IPS DF 4.7 (cell line): ENCODE measurements around the gene TBC1D2B.

Experiments used
- DNase-seq: peaks from one replicate; pipeline ENCODE4 v3.0.0-alpha.2; 2013; ENCODE audit warnings: low spot score; ENCODE audit errors: extremely low read depth

TBC1D2B gene

GRCh38 chr15:78034495-78035191 lies 42.9 kb downstream of the TBC1D2B start:
- no peak for DNase-seq

- no peak for DNase-seq
These were observed 43.6 kb downstream of the TBC1D2B start for GRCh38 chr15:78033864-78034263.

DNA sequence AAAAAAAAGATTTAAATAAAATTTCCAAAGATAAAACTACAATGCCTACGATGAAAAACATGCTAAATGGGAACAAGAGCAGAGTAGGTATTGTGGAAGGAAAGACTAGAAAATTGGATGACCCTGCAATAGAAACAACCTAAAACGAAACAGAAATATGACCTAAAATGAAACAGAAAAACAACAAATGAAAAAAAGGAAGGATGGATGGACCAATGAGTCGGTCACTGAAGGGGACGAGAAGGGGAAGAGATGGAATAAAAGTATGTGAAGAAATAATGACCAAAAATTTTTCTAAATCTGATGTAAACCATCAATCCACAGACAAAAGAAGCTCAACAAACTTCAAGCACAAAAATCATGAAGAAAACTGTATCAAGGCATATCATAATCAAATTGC lies 44.8 kb downstream of the TBC1D2B start:
- DNase-seq, result no peak

DNA sequence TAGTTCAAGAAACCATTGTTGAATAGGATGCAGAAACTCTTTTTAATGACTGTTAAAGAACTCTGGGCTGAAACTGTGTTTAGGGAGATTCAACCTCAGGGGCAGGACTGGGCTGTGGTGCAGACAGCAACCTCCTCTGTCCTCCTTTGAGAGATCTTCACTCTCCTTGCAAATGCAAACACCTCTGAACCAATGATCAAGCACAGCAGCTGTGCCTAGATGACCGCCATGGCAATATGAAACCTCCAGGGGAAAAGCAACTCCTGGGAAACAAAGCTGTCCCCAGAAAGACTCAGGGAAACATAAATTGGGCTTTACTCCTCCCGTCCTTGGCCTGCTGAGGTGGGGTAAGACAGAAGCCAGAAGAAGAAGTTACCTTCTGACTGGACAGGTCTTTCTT lies 52.6 kb downstream of the TBC1D2B start:
- no peak for DNase-seq

DNA sequence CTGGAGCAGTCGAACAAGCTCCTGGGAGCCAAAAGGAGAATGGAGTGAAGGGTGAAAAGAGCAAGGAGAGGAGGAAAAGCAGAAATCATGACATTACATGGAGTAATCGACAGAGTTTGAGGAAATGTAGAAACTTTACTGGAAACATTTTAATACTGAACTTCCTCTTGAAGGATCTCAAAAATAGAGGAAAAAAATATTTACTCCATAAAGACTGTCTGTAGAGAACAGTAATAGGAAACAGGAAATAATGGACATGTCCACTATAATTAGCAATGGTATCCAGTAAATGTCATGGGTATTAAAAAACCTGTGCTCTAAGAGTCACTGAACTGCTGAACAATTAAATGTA lies 53.0 kb downstream of the TBC1D2B start:
- no peak for DNase-seq

DNA sequence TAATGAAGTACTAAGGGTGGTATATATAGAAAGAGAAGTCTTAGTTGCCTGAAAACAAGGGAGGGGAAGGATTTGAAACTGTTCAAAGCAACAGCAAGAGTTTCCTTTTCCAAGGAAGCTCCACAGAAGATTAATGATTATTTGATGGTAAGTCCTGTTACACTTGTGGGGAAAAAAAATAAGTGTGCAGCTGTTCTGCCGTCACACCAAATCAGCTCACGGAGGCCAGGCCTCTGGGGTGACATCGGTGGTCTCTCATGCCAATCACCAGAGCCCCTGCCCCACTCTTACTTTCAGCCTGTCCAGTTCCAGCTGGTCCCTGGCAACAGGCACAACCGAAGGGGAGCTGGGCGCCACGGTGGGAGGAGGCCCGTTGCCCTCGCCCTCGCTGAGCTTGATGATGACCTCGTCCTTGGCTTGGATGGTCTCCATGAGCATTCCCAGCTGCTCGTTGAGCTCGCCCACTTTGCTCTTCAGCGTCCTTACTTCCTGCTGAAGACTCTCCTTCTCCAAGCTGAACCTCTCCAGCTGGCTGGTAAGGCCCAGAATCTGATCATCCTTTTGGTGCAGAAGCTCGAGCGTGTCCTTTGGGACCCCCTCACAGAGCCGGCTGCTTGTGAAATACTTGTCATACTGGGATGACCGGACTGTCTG lies 53.5 kb downstream of the TBC1D2B start:
- no peak for DNase-seq

- DNase-seq, result no peak
These were observed 54.3 kb downstream of the TBC1D2B start for GRCh38 chr15:78023081-78023665.

DNA sequence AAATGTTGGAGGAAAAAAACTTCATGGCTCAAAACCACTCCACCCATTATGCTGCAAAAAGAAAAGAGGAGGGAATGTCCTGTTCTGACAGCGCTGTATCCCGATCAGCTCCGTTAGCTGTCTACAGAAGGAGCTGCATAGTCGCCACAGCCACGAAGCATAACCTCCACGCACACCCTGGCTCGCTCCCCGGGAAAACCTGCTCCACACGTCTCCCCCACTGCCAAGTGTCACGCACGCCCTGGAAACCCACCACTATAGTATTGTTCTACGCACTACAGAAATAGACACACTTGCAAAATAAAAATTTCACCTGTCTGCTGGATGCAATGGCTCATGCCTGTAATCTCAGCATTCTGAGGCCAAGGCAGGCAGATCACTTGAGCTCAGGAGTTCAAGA lies 55.8 kb downstream of the TBC1D2B start:
- DNase-seq, result no peak

DNA sequence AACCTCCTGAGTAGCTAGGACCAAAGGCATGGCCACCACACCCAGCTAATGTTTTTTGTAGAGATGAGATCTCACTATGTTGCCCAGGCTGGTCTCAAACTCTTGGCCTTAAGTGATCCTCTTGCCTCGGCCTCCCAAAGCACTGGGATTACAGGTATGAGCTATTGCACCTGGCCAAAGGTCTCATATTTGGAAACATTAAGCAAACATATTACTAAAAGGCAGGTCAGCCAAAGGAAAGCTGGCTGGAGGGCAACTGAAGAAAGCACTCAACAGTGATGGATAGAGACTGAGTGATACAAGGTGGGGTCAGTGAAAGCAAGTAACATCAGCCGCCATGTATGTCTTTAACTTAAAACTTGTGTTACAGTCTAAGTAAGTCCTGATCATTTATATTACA lies 57.5 kb downstream of the TBC1D2B start:
- DNase-seq, result no peak

DNA sequence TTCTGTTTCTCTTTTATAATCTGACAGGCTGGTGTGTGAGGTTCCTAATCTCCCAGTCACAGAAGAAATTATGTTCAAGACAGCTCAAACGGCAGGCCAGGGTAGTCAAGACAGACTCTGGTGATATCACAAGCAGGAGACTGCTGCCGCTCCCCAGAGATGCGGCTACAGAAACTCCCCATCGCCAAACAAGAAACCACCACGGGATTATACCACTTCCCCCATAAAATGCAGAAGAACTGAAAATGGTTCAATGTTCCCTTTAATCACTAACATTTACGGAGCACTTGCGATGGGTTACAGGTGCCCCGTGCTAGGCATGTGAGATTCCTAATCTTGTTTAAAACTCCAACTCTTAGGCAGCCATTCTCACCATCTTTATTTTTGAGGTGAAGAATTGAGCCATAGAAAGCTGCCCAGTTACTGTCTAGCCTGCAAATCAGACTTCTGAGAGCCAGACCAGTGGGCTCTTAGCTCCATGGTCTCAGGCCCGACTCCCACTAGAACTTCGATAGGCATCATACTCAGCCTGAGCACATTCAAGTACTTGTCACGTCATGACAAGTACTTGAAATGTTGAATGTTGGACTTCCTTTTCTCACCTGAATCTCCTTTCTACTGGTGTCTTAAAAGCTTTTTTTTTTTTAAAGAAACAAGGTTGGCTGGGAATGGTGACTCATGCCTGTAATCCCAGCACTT lies 58.4 kb downstream of the TBC1D2B start:
- no peak for DNase-seq

DNA sequence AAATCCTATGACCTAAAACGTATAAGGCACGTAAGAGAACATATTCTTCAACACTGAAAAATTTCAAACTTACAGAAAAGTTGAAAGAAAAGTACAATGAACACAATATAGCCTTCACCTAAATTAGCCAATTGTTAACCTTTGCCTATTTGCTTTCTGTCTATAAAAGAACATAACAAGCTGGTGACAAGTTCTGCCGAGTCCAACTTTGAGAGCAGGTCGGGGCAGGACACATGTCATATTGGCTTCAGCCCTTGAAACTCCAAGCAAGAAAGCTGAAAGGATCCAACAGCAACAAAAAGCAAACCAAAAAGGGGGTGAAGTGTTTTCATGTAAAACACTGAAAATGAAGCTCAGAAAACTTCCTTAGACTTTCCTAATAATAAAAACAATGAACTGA lies 59.1 kb downstream of the TBC1D2B start:
- no peak for DNase-seq

DNA sequence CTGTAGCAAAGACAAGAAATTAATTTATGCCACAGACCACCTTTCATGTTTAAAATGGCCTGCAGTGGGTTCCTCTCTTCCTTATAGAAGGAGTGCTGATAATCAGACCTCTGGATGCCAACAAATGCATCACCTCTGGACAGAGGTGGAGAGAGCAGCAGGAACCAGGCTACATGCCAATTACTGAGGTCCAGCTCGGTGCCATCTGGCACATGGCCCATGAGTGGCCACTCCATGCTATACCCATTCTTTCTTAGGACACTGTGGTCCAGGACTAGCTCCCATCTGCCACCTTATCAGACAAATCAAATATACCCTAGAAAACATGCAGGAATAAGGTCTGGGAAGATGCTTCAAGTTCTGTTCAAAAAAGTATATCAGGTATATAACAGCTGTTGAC lies 60.7 kb downstream of the TBC1D2B start:
- DNase-seq, result no peak

DNA sequence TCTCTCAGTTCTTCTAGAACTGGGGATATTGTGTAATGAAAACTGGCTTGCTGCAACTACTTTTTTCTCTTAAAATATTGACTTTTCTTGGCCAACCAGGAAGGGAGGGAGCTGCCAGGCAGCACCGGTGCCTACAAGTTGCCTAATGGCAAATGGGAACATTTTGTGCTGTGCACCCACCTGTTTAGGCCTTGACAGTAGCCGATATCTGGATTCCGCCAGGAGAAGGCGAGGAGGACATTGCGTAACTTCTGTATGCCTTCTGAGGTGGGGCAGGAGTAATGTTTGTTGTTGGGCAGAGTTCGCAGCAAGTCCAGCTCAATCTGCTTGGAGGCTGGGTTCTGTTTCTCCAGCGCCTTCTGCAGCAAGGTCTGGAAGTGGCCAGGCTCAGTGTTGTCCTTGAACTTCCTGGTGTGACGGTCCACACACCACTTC lies 64.9 kb downstream of the TBC1D2B start:
- DNase-seq, result no peak

- no peak for DNase-seq
These were observed 67.4 kb downstream of the TBC1D2B start for GRCh38 chr15:78010067-78010466.

DNA sequence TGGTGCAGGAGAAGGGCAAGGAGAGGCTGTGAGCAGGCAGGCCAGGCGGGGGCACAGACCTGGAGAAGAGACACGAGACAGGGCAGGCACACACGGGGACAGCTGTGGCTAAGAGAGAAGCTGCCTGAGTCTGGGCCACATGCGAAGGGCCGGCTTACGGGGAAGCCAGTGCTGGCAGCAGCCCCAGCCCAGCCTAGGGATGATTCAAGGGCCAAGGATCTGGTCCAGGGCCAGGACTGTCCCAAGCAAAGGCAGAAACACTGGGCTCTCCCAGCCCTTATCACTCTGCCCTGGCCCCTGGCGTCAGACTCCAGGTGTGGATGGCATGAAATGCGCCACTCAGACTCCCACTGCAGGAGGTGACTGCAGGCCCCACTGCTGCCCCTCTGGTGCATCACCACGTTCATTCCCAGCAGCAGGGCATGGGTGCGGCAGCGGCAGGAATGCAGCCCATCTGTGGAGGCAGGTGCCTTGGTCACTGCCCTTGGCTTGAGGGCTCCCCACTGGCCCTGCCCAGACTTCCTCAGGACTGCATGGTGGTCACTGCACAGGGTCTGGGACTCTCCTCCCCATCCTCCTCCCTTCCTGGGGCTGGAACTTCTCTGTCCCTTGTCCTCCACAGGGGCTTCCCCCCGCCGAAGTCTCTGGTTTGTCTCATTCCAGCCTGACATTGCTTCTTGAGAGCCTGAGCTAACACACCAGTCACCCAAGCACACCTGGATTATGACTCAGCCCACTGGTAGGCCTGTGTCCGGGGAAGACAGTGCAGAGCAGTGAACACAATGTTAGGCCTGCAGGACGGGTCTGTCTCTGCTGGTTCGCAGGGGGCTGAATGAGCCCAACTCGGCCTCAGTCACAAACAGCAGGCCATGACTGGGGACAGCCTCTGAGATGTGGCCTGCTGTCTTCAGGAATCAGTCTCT lies 69.3 kb downstream of the TBC1D2B start:
- no peak for DNase-seq

GRCh38 chr15:78007211-78007931 lies 70.1 kb downstream of the TBC1D2B start:
- DNase-seq, result no peak

- no peak for DNase-seq
These were observed 70.8 kb downstream of the TBC1D2B start for GRCh38 chr15:78006567-78007205.

DNA sequence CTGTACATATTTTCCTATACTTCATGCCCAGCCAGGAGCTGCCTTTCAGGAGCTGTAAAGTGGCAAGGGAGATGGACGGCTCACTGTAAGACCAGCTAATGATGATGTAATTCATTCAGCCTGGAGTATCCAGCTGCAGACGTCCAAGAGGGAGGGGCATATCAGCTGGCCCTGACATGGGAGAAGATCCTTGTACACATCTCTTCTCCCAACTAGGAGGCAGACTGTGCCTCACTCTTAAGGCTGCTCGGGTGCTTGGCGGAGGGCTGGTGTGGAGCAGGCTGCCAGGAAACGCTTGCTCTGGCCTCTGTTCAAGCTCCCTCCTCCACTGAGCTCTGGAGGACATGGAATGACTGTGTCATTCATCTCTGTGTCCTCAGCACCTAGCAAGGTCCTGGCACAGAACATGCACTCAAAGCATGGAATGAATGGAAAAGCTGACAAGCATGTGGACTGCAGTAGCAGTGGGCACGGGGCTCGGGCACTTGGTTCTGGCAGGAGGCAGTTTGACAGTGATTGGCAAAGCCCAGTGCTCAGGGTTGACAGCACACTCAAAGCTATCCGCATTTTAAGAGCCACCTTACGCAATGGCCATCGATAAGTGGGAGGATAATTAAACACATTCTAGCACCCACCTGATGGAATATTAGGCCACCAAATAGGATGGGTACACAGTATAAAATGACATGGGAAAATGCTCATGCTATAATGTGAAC lies 72.4 kb downstream of the TBC1D2B start:
- no peak for DNase-seq

DNA sequence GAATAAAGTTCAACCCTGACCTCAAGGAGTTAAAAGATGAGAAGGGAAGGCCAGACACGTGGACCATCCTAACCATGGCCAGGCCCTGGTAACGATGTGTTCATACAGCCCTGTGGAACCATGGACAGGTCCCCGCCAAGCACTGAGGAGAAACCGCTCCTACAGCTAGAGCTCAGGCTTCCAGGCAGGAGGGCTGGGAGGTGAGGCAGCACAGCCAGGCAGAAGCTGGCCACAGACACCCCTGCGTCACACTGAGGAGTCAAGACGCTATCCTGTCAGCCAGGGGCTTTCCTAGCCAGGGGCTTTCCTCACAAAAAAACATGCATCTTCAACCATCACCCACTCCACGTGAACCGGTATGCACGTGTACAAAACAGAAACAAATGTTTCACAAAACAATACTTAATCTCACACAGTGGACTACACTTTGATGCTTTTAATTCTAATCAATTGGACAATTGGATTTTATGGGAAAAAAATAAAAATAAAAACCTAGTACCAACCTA lies 73.2 kb downstream of the TBC1D2B start:
- no peak for DNase-seq
